GM15510 (cell line): ENCODE results near the gene FAS.
A peak's percentile ranks its signal among the peaks of the same experiment; 100 is the strongest.

Experiments used
- POLR2A ChIP-seq: IDR thresholded peaks from 3 replicates; pipeline ENCODE4 v1.6.1; 2011; ENCODE audit warnings: borderline replicate concordance; ENCODE audit not compliant: insufficient read length; ENCODE audit errors: extremely low read depth

Gene FAS

GRCh38 chr10:88990384-88991160, at the start of gene FAS:
TSS of gene FAS (plus strand) at chr10:88990798. CDS start at chr10:88990877, 79 bp downstream.
- peak; percentile 70 for TF ChIP-seq POLR2A

DNA sequence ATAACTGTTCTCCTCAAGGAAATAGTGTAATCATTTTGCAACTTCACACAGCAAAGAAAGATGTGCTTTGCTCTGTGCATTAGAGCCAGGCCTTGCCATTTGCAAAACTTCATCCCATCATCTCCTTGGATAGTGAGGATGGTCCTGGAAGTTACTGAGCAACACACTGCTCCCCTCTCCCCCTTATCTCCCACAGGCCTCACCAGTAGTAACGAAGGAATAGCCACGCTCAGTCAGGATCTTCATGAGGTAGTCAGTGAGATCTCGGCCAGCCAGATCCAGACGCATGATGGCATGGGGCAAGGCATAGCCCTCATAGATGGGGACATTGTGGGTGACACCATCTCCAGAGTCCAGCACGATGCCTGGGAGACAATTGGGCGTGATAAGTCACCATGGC, 49.6 kb upstream of the FAS start:
- no peak for TF ChIP-seq POLR2A

GRCh38 chr10:88943778-88944177, 46.8 kb upstream of the FAS start:
- TF ChIP-seq POLR2A = no peak

GRCh38 chr10:88944813-88945212, 45.8 kb upstream of the FAS start:
- no peak for TF ChIP-seq POLR2A

GRCh38 chr10:88946200-88946599, 44.4 kb upstream of the FAS start:
- TF ChIP-seq POLR2A = no peak

DNA sequence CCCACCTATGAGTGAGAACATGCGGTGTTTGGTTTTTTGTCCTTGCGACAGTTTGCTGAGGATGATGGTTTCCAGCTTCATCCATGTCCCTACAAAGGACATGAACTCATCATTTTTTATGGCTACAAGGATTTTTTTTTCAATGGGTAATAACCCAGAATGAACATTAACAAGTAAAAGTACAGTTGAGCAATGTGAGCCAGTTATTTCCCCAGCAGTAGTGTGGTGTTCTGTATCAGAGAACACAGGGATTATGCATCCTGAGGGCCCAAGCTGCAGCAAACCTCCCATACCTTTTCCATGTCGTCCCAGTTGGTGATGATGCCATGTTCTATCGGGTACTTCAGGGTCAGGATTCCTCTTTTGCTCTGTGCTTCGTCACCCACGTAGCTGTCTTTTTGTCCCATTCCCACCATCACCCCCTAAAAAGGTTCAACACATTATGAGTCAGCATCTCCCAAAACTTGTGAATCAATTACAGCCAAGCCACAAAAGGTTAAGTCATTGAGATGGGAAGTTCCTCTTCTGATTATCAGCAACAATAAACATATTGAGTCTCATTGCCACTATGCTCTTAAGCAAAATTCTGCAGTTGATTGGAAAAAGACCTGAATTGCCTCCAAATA, 43.5 kb upstream of the FAS start:
- TF ChIP-seq POLR2A = no peak

GRCh38 chr10:88949051-88949450, 41.5 kb upstream of the FAS start:
- TF ChIP-seq POLR2A = no peak

DNA sequence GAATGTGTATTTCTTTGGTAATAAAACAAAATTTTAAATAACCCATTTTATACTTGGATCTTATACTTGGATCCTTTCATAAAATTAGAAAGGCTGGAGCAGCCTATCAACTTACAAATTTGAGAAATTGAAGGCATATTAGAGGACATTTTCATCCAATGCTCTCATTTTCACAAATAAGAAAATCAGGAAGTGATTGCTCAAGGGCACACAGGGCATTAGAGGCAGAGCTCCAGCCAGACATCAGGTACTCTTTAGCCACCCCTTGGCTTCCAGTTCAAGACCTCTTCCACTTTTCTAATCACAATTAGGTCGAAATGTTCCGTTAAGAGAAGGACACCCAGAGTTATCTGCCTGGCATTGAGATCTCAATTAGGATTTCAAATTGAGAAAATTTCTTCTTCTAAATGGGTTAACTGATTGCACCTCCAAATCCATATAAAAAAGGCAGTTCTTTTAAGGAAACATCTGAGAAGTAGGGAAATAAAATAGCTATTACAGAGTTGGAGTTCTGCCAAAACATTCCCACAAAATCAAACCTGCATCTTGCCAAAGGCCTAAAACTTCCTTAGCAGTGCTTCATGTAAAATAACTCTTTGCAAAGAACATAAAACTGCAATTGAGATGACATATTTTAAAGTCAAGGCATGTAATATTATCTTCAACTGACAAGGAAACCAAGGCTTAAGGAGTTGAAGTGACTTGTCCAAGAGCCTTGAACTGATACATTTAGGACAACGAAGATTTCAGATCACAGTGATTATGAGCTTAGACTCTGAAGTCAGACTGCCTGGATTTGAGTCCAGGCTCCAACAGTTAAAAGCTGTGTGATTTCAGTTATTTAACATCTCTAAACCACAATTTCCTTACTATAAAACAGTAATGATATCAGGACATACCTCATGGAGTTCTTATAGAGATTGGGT, 40.4 kb upstream of the FAS start:
- no peak for TF ChIP-seq POLR2A

GRCh38 chr10:88952647-88953111, 37.9 kb upstream of the FAS start, which contains the start of gene ACTA2:
TSS of gene ACTA2 (minus strand) at chr10:88952773. CDS start at chr10:88948930, 3,843 bp downstream.
- TF ChIP-seq POLR2A = no peak

- no peak for TF ChIP-seq POLR2A
These were observed 36.9 kb upstream of the FAS start for GRCh38 chr10:88953662-88954061.

GRCh38 chr10:88954458-88955083, 36.0 kb upstream of the FAS start:
- TF ChIP-seq POLR2A = no peak

DNA sequence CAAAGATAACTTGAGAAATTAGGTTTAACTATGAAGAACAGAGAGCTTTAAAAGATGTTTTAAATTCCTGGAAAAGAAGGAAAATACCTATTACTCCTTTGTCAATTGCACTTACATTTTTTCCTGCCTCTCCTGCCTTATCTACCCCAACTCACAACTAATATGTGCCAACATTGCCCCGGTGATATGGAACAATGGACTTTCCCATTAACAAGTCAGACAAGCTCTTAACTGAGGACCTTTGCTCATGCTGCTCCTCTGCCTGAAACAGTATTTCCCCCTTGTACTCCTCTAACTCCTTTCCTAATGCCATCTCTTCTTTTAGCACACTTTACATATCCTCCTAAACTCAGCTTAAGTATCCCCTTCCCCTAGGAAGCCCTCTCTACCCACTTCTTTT, 33.2 kb upstream of the FAS start:
- no peak for TF ChIP-seq POLR2A

DNA sequence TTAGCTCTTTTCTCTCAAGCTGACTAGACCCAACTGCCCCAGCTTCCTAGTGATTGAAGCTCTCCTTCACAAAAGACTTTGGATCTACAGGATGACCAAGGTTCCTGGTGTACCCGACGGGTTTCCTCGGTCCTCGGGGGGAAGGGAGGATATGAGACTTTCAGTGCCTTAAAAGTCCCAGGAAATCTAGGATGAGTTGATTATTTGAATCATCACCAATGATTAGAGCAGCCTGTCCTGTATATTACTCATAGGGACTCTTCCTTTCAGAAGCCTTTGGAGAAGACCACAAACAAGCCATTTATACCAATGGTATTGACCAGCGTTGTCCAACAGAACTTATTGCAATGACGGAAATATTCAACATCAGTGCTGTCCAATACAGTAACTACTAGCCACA, 31.9 kb upstream of the FAS start:
- TF ChIP-seq POLR2A = no peak

DNA sequence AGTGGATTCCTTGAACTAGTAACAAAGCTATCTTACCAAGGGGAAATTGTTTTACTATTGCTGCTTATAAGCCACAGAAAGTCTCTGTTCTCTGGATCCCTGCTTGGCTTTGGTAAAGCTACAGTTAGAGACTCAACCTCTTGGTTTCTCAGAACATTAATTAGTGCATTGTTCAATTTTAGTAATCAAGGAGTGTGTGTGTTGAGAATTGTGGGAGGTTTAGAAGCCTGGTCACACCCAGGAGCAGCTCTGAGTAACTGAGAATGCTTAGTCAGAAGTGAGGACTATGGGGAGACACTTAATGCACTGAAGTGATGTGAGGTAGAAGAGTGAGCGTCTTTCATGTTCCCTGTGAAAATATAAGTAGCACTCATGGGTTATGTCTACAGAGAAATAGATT, 29.8 kb upstream of the FAS start:
- TF ChIP-seq POLR2A = no peak
